Dedifferentiated amniotic fluid mesenchymal stem cell (primary cell): ENCODE results near the gene CALM3.

ENCODE experiments used
- DNase-seq: peaks from one replicate; pipeline ENCODE4 v3.0.0-alpha.2; 2016; ENCODE audit errors: extremely low spot score

Gene CALM3

DNA sequence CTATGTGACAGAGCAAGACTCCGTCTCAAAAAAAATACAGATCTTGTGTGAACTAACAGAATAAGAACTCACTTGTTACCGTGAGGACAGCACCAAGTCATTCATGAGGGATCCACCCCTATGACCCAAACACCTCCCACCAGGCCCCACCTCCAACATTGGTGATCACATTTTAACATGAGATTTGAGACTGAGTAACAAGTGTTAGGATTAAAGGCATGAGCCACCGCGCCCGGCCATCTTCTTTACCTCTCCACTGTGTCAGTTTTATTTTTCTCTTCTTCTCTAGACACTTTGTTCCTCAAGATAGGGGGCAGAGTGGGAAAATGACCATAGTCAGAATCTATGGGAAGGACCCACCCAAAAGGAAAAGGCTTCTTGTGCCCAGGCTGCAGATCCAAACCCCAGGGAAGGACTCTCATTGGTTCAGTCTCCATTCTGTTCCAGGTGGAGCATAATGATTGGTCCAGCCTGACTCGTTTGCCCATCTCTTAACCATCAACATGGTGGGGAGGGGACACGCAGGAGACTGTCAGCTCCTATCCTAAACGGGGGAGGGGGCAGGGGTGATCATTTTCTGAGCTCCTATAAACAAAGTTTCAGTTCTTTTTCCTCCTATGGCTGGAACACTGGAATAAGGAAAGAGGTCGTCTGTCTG lies 1.3 kb upstream of the CALM3 start:
- no peak for DNase-seq

- DNase-seq: peak; percentile 97
Observed at GRCh38 chr19:46600384-46601317, 479 bp upstream of the CALM3 start.

DNA sequence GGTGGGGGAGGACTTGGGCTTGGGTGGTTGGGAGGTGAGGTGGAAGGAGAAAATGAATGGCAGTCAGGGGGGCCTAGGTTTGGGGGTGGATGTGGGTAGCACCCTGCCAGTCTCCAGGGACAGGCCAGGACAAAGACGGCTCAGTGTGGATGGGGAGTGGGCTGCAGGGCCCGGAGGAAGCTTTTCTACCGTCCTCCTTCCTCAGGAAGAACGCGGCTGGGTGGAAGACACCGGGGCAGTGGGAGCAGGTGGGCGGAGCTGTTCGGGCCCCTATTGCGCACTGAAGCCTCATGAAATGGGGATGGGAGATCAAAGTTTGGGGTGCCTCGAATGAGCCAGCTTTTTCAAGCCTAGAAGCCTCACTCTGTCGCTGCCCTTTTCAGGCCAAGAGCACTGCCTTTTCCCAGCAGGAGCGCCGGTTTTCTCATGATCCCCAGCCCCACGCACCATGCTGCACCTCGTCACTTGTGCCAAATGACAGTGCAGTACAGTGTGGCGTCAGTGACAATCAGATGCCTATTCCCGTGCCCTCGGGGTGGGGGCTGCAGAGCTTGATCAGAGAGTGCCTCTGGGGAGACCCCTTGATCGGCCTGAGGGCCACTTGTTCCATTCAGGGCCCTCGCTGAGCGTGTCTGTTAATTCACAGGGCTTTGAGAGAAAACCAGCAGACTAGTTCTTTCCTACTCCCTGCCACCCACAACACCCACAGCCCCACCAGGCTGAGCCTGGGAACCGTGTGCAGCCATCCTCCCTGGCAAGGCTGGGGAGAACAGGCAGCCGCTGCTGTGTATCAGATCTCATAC lies 1.5 kb downstream of the CALM3 start:
- DNase-seq: no peak

DNA sequence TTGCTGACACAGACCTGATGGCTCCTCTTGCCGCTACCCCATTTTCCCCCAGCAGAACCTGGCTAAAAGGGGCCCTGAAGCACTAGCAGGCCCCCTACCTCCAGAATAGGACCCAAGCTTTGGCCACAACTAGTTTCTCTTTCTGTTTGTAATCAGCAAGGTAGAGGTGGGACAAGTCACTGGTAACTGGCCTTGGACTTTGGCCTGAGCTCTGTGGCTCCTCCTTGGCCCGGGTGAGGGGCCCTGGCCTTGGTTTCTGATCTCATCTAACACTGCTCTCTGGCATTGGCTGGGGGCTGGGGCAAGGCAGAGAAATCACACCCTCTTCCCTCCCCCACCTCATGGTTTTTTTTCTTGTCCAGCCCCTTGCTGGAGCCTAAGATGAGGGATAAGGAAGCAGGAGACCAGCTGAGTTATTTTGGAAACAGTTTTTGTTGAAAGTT lies 2.1 kb downstream of the CALM3 start:
- DNase-seq: no peak

DNA sequence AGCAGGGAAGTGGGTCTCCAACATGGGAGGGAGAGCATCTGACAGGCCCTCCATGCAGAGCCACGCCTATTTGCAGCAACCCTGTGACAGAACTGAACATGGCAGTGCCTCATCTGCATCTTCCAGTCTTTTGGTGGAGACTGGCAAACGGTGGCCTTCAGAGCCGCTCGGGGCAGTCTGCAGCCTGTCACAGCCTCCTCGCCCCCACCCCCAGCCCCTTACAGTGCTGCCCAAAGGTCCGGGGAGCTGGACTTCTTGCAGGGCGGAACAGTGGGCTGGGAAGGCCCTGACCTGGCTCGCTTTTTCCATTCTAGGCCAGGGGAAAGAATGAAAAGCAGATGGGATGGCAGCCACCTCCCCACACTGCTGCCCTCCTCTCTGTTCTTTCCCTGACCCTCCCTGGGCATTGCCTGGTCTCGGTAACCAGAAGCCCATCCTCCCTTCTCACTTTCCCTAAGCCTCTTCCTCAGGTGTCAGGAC lies 2.7 kb downstream of the CALM3 start:
- DNase-seq: no peak

- no peak for DNase-seq
Observed at GRCh38 chr19:46604781-46605355, 3.7 kb downstream of the CALM3 start.

- no peak for DNase-seq
Observed at GRCh38 chr19:46605356-46605821, 4.3 kb downstream of the CALM3 start.

- no peak for DNase-seq
Observed at GRCh38 chr19:46606019-46606418, 4.9 kb downstream of the CALM3 start.

GRCh38 chr19:46606681-46607447 lies 5.7 kb downstream of the CALM3 start:
- no peak for DNase-seq

GRCh38 chr19:46607448-46607841 lies 6.3 kb downstream of the CALM3 start:
- no peak for DNase-seq

- no peak for DNase-seq
Observed at GRCh38 chr19:46608178-46608577, 7.0 kb downstream of the CALM3 start.

DNA sequence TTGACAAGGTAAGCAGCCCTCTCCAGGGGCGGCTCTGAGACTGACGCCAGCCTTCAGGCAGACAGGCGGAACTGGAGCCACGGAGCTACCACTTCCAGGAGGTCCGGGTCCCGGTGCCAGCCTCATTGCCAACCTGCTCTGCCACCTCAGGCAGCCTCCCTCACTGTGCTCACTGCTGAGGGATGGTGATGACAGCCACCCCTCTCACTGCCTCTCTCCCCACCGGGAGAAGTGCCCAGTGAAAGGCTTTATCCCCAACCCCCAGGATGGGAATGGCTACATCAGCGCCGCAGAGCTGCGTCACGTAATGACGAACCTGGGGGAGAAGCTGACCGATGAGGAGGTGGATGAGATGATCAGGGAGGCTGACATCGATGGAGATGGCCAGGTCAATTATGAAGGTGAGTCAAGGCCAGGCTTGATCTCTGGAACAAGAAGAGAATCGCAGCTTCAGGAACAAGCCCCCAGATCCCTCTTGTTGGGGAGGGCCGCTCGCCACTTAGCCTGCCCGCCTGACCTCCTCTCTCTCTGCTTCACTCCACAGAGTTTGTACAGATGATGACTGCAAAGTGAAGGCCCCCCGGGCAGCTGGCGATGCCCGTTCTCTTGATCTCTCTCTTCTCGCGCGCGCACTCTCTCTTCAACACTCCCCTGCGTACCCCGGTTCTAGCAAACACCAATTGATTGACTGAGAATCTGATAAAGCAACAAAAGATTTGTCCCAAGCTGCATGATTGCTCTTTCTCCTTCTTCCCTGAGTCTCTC lies 7.6 kb downstream of the CALM3 start:
- DNase-seq: no peak

DNA sequence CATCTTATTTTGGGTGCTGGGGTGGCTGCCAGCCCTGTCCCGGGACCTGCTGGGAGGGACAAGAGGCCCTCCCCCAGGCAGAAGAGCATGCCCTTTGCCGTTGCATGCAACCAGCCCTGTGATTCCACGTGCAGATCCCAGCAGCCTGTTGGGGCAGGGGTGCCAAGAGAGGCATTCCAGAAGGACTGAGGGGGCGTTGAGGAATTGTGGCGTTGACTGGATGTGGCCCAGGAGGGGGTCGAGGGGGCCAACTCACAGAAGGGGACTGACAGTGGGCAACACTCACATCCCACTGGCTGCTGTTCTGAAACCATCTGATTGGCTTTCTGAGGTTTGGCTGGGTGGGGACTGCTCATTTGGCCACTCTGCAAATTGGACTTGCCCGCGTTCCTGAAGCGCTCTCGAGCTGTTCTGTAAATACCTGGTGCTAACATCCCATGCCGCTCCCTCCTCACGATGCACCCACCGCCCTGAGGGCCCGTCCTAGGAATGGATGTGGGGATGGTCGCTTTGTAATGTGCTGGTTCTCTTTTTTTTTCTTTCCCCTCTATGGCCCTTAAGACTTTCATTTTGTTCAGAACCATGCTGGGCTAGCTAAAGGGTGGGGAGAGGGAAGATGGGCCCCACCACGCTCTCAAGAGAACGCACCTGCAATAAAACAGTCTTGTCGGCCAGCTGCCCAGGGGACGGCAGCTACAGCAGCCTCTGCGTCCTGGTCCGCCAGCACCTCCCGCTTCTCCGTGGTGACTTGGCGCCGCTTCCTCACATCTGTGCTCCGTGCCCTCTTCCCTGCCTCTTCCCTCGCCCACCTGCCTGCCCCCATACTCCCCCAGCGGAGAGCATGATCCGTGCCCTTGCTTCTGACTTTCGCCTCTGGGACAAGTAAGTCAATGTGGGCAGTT lies 8.6 kb downstream of the CALM3 start:
- DNase-seq: no peak

- DNase-seq: no peak
Observed at GRCh38 chr19:46610413-46610775, 9.3 kb downstream of the CALM3 start.

GRCh38 chr19:46610851-46611770 lies 10.0 kb downstream of the CALM3 start:
- no peak for DNase-seq

GRCh38 chr19:46611776-46612175 lies 10.6 kb downstream of the CALM3 start:
- no peak for DNase-seq

DNA sequence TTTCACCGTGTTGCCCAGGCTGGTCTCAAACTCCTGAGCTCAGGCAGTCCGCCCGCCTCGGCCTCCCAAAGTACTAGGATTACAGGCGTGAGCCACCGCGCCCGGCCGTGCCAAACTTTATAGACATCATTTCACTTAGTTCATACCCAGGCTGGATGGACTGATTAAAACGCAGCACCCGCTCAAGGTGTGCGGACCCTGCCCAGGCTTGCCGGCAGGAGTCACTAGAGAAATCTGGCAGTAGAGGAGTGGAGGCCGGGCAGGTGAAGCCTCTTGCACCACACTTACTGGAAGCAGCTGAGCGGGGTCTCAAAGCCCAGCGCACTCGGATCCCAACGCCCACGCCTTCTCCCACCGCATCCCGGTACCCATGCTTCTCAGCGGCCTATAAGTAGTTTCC lies 12.4 kb downstream of the CALM3 start:
- no peak for DNase-seq

DNA sequence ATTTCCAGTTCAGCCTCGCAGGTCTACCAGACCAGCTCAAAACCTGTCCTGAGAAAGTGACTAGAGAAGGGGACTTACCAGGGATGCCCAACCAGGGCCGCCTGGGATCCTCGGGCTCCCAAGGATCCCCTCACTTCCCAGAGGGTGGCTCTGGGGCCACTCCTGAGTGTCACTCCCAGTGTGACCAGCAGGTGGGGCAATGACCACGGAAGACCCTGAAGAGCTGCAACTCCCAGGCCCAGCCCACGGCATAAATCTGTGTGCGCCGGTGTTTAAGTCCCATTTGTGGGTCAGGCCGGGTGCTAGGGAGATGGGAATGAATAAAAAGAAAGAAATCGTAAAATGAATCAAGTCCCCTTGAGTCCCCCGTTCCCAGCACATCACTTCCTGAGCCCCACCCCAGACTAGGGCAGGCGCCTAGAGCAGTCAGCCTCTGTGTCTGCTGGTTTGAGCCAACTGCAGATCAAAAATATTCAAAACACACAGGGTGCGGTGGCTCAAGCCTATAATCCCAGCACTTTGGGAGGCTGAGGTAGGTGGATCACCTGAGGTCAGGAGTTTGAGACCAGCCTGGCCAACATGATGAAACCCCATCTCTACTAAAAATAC lies 13.1 kb downstream of the CALM3 start:
- DNase-seq: peak; percentile 68
